Tibial artery (tissue), 4 donors: Measurements from ENCODE around the gene TRIM65.

Experiments used
- DNase-seq, 2 donors: peaks; one replicate each; pipeline ENCODE4 v3.0.0-alpha.2; 2019
- H3K27ac ChIP-seq, 2 donors: fragments of 200-600 bp; sonication (generic) in 1 of 2; 1 replicate in 1 of 2; 2 replicates in 1 of 2; pipeline ENCODE4 v1.5.1; 2018 to 2019; ENCODE audit warnings: mild to moderate bottlenecking in 1 of 2
- H3K27me3 ChIP-seq, 2 donors: fragments of 200-600 bp; sonication (generic) in 1 of 2; one replicate each; pipeline versions ENCODE4 v1.5.1 to v1.6.0; 2016 to 2019
- H3K36me3 ChIP-seq, 3 donors: fragments of 200-600 bp; sonication (generic) in 2 of 3; one replicate each; pipeline ENCODE4 v1.5.1; 2016 to 2019; ENCODE audit warnings: mild to moderate bottlenecking in 2 of 3
- H3K4me1 ChIP-seq, 4 donors: fragments of 200-600 bp; sonication (generic) in 2 of 4; 1 replicate in 3 of 4; 2 replicates in 1 of 4; pipeline ENCODE4 v1.5.1; 2016 to 2019
- H3K4me3 ChIP-seq, 2 donors: fragments of 200-600 bp; sonication (generic) in 1 of 2; 1 replicate in 1 of 2; 2 replicates in 1 of 2; pipeline ENCODE4 v1.5.1; 2018 to 2019; ENCODE audit warnings: mild to moderate bottlenecking in 2 of 2
- H3K9me3 ChIP-seq, 3 donors: fragments of 200-600 bp; sonication (generic) in 1 of 3; one replicate each; pipeline ENCODE4 v1.5.1; 2016 to 2019
- intact Hi-C: fragments of 100-400 bp; cut with DNase I; formaldehyde crosslinking; loops from one replicate; pipeline ENCODE4 v1.15.0; 2023; ENCODE audit warnings: low total_unique reads
- TF ChIP-seq, protein P1 (sequence below), 2 experiments: fragments of 200-600 bp in 1 of 2; fragments of 450-650 bp in 1 of 2; IDR thresholded peaks; one replicate each; pipeline ENCODE4 v1.5.1; 2017 to 2019; ENCODE audit warnings: antibody characterized with exemption in 2 of 2, mild to moderate bottlenecking in 1 of 2, moderate library complexity in 1 of 2

TRIM65 gene

DNA sequence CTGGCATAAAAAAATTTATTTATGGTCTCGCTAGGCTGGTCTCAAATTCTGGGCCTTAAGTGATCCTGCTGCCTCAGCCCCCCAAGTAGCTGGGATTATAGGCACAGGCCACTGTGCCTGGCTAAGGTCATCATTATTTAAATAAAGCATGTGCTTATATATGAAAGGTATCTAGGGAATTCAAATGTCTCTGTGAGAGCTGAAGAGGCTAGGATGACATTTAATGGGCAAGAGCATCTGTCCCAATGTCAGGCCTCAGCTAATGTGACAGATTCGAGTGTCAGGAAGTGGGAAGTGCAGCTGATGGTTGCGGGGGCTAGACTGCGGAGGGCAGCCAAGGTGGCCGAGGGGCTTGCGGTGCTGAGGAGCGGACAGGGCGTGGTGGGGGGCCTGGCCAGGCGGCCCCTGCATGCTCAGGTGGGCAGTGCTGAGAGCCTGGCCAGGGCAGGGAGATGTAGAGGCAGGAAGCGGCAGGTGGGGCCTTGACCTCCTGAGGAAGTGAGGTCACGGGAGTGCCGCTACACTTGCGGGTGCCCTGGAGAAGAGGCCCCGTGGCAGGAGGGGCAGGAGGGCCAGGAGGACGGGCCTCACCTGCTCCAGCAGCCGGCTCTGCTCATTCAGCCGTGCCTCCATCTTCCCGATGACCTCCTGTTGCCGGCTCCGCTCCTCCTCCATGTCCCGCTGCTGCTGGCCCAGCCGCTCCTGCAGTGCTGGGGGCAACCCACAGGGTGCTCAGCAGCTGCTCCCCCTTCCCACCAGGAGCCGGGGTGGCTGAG, 20.6 kb upstream of the TRIM65 start:
- H3K36me3 ChIP-seq: peaks cover 0 to 61% (median 11%) of the 10 kb centered on the region in 3 donors
- DNase-seq: no peak

DNA sequence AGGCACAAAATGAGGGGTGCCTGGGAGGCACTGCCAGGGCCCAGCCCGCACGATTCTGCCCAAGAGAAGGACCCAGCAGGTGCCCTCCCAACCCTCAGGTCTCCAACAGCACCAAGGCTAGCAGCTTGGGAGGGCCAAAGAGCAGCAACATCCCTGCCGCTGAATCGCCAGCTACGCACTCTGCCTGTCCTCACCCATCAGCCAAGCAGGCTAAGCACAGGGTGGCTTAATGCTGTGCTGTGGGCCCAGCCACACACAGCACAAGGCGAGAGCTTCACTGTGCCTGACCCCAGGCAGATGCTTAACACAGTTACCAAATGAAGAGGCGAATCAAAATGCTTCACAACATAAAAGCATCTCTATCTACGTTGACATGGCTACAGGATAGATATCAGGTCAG, 18.5 kb upstream of the TRIM65 start:
- DNase-seq: no peak
- Histone ChIP-seq H3K4me3 (no peak overlapping the region), H3K27me3 (no peaks in the 10 kb centered on the region), H3K4me1 (peaks cover 0 to 6% (median 0%) of the 10 kb centered on the region in 4 donors), H3K9me3 (no peaks in the 10 kb centered on the region), H3K36me3 (peaks cover 0 to 58% (median 11%) of the 10 kb centered on the region in 3 donors), H3K27ac (no peak overlapping the region)
- intact Hi-C loops: no loop called here
- TF ChIP-seq, protein P1, sequence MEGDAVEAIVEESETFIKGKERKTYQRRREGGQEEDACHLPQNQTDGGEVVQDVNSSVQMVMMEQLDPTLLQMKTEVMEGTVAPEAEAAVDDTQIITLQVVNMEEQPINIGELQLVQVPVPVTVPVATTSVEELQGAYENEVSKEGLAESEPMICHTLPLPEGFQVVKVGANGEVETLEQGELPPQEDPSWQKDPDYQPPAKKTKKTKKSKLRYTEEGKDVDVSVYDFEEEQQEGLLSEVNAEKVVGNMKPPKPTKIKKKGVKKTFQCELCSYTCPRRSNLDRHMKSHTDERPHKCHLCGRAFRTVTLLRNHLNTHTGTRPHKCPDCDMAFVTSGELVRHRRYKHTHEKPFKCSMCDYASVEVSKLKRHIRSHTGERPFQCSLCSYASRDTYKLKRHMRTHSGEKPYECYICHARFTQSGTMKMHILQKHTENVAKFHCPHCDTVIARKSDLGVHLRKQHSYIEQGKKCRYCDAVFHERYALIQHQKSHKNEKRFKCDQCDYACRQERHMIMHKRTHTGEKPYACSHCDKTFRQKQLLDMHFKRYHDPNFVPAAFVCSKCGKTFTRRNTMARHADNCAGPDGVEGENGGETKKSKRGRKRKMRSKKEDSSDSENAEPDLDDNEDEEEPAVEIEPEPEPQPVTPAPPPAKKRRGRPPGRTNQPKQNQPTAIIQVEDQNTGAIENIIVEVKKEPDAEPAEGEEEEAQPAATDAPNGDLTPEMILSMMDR (IDR thresholded peaks at IDR 0.05): no peak

More for the DNA sequence above, 20.6 kb upstream of the TRIM65 start:
- Histone ChIP-seq H3K27ac (no peak overlapping the region), H3K27me3 (no peaks in the 10 kb centered on the region), H3K4me3 (no peak overlapping the region), H3K4me1 (no peaks in the 10 kb centered on the region), H3K9me3 (no peaks in the 10 kb centered on the region)
- TF ChIP-seq, protein P1 (IDR thresholded peaks at IDR 0.05): no peak
- intact Hi-C loops: no loop called here

- Histone ChIP-seq H3K9me3 (no peaks in the 10 kb centered on the region), H3K27me3 (no peaks in the 10 kb centered on the region), H3K4me3 (no peak overlapping the region), H3K4me1 (peaks cover 0 to 7% (median 0%) of the 10 kb centered on the region in 4 donors), H3K27ac (no peak overlapping the region), H3K36me3 (peaks cover 0 to 53% (median 11%) of the 10 kb centered on the region in 3 donors)
- intact Hi-C loops: no loop called here
- TF ChIP-seq, protein P1 (IDR thresholded peaks at IDR 0.05): no peak
- no peak for DNase-seq
Measured at GRCh38 chr17:75914643-75915267, 18.0 kb upstream of the TRIM65 start.

GRCh38 chr17:75913537-75914210, 16.9 kb upstream of the TRIM65 start:
- H3K27ac ChIP-seq: no peak overlapping the region
- peaks cover 0 to 7% (median 0%) of the 10 kb centered on the region in 4 donors for H3K4me1 ChIP-seq
- no peak overlapping the region for H3K4me3 ChIP-seq
- no peak for DNase-seq
- no peaks in the 10 kb centered on the region for H3K27me3 ChIP-seq
- TF ChIP-seq, protein P1 (IDR thresholded peaks at IDR 0.05): no peak
- H3K36me3 ChIP-seq: peaks cover 0 to 45% (median 11%) of the 10 kb centered on the region in 3 donors
- intact Hi-C loops: no loop called here
- no peaks in the 10 kb centered on the region for H3K9me3 ChIP-seq

GRCh38 chr17:75910699-75911098, 13.9 kb upstream of the TRIM65 start:
- no peak for DNase-seq
- Histone ChIP-seq H3K4me3 (no peak overlapping the region), H3K9me3 (no peaks in the 10 kb centered on the region), H3K36me3 (peaks cover 0 to 33% (median 11%) of the 10 kb centered on the region in 3 donors), H3K27ac (no peak overlapping the region), H3K27me3 (no peaks in the 10 kb centered on the region), H3K4me1 (peaks cover 0 to 7% (median under 1%) of the 10 kb centered on the region in 4 donors)
- intact Hi-C loops: no loop called here
- TF ChIP-seq, protein P1 (IDR thresholded peaks at IDR 0.05): no peak
